GM19351 (cell line): ENCODE data around the gene PTPN4.
"Not testable (repeated sequence)": the region's sequence is repeated elsewhere in the genome, so short reads cannot be mapped to it uniquely, and the experiment has no call there.

ENCODE experiments used
- ATAC-seq: cut with Tn5 transposase; IDR thresholded peaks from one replicate; pipeline ENCODE4 v1.9.1; 2021; ENCODE audit warnings: mild to moderate bottlenecking, moderate library complexity; ENCODE audit not compliant: unreplicated experiment

The PTPN4 gene

GRCh38 chr2:119937680-119938079 lies 178.0 kb downstream of the PTPN4 start:
- no peak for ATAC-seq

DNA sequence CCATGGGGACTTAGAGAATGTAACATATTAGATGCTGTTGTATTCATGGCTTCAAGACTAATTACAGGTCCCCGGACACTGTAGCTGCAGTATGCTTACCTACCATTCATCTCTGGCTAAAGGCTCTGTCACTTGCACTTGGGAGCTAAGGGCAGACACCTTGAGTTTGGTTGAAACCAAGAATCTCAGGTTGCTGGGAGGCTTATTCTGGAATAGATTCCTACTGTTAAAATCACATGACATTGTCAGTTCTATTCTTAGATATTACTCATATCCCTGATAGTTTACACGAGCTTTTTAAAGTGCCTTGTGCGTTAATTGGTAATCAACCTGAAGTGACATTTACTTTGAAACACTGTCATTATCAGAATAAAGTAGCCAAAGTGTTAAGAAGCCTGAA lies 180.2 kb downstream of the PTPN4 start:
- no peak for ATAC-seq

DNA sequence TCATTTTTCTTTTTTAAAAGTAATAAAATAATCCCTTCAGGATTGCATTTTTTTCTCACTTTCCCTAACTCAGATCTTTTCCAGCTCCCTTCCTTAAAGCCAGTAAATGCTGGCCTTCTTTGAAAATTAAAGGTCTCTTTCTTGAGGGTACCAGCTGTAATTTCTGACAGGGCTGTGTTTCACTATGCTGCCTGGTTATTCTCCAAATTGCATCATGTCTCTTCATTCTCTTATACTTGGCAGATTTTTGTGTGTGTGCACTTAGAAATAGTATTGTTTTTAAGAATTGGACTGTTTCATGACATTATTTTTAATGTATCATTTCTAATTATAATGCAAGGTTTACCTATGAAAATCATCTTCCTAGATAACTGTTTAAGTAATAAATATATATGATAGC lies 181.1 kb downstream of the PTPN4 start:
- no peak for ATAC-seq

DNA sequence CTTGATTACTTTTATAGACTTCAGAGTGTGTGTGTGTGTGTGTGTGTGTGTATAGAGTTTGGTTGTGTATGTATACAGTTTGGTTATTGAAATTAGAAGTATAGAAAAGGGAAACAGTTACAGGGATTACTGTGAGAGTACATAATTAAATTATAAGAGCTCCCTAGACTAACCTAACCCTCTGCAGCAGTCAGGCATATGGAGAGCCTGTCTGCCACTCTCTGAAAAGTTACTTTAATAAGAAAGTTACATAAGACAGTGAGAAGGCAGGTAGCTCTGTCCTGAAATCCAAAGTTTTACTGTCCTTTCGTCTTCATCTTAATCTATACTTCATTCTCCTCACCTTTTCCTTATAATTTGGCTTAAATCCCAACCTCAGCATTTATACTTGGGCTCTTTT lies 181.7 kb downstream of the PTPN4 start:
- ATAC-seq, result no peak

DNA sequence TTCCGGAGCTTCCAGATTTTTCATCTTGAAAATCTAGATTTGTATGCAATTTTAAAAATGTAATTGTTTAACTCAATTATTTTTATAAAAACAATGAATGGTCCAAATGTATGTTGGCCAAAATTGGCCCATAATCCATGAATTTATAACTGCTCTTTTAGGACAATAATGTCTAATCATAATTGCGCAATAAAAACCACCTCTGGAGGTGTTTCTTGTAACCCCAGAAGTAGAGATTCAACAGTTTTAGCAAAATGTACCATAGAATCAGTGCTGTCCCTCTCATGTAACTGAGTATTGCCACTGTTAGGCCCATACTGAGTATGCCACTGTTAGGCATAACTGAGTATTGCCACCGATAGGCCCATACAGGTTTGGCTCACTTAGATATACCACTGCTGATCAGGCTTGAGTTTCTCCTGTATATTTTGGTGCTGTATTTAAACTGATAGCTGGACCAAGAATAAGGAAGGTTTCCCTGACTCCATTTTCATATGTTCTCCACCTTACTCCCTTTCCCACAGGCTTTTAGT lies 182.3 kb downstream of the PTPN4 start:
- no peak for ATAC-seq

DNA sequence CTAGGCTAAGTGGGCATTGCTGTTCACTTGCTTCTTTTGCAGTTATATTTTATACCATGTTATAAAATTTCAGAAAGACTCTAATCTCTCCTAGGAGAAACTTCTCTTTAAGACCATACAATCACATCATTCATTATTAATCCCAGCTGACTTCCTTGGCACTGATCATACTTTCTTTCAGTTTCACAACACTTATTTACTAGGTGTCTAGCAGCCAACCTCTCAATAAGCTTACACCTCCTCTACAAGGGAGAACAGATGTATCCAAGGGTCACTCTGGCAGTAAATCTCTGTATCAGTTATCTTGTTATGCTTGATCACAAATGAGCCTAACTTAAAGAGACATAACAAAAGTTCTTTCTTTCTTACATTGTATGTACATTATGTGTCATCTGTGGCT lies 183.3 kb downstream of the PTPN4 start:
- ATAC-seq, result no peak

DNA sequence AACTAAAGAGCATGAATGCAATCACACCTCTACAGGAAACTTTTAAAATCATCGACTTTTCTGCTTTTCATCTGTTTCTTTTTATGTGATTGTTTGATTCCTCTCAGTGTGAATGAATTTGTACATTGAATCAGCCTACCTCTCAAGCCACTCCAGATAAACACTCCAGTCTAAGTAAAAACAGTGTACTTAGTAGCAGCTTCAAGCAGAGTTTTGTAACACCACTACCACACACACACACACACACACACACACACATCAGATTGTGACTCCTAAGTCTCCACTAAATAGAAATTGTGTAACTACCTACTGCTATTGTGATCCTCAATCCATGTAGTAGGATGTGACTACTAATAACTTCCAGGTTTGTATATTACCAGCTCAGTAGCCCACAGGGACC lies 187.8 kb downstream of the PTPN4 start:
- ATAC-seq, result no peak

- no peak for ATAC-seq
Observed at GRCh38 chr2:119950966-119951365, 191.2 kb downstream of the PTPN4 start.

DNA sequence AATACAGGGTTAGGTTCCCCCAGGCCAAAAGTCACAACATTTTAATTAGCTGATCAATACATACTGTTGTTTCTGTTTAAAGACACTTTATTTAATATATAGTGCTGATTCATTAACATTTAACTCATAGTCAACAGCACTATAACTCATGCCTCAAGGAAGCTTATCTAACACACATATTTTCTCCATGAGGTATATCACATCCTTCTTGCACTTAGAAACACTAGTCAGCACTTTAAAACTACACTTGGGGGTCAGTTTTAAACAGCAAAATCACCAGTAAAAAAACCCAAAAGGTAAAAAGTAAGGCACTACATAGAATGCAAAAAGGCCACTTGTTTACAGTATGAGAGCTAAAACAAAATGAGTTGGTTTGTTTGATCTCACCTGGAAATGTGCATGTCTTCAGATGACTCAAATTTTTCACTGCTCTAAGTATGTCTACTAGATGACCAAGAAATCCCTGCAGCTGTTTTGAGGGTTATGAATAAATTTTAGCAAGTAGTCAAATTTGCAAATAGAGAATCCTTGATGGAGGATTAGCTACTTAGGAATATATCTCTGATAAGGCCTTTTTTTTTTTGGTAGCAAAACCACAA lies 199.0 kb downstream of the PTPN4 start:
- ATAC-seq, result no peak

- ATAC-seq, result no peak
Observed at GRCh38 chr2:119960821-119961220, 201.1 kb downstream of the PTPN4 start.

DNA sequence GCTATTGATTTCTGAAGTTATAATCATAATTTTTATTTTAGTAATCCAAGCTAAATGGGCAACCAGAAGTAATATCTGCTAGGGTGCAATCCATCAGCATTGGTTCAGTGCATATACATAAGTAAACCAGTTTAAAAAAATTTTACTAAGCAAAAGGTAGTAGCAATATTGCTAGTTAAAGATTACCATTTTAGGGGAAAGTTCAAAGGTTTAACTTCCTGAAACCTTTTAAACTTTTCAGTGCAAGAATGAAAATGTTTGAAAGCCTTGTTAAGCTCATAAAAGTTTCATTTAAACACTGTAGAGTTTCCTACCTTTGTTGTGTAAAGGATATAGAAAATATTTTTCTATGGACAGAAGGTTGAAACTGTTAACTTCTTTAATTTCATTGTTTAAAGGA lies 222.2 kb downstream of the PTPN4 start:
- no peak for ATAC-seq

GRCh38 chr2:119982506-119982905 lies 222.8 kb downstream of the PTPN4 start:
- no peak for ATAC-seq

DNA sequence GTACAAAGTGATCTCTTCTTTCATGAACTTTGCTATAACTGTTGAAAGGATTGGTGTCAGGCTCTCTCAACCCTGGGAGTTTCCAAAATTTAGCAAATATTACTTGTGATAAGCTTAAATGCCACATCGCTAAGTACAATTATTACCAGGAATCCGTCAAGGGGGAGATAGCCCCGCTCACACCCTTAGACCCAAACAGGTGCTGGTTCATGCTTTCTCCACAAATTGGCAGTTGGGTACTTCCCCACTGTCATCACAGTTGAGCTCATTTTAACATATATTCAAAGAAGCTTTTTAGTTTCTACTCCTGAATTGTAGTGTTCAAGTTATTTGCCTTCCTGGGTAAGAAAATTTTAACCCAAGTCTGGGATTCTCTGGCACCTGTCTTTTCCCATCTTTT lies 223.4 kb downstream of the PTPN4 start:
- ATAC-seq, result no peak

DNA sequence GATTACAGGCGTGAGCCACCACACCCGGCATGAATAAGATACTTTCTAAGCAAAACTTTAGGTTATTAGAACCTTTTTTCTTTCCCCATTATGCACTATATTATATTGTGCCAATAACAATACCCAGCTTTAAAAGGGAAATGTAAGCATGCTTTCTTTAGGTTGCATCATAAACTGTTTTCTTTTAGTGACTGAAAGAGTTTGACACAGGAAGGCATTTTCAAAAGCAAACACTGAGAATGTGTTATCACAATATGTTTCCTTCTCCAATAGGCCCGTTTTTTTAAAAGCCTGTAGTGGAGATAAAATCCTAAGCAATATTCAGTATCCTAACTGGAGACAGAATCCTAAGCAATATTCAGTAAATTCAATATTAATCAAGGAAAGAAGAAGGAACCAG lies 236.4 kb downstream of the PTPN4 start:
- no peak for ATAC-seq

DNA sequence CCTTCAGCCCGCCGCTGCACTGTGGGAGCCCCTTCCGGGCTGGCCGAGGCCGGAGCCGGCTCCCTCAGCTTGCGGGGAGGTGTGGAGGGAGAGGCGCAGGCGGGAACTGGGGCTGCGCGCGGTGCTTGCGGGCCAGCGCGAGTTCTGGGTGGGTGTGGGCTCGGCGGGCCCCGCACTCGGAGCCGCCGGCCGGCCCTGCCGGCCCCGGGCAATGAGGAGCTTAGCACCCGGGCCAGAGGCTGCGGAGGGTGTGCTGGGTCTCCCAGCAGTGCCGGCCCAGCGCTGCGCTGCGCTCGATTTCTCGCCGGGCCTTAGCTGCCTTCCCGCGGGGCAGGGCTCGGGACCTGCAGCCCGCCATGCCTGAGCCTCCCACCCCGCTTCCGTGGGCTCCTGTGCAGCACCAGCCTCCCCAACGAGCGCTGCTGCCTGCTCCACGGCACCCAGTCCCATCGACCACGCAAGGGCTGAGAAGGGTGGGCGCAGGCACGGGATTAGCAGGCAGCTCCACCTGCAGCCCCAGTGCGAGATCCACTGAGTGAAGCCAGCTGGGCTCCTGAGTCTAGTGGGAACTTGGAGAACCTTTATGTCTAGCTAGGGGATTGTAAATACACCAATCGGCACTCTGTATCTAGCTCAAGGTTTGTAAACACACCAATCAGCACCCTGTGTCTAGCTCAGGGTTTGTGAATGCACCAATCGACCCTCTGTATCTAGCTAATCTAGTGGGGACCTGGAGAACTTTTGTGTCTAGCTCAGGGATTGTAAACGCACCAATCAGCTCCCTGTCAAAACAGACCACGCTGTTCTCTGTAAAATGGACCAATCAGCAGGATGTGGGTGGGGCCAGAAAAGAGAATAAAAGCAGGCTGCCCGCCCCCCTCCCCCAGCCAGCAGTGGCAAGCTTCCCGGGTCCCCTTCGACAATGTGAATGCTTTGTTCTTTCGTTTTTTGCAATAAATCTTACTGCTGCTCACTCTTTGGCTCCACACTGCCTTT lies 237.5 kb downstream of the PTPN4 start:
- ATAC-seq, result not testable (repeated sequence)

- ATAC-seq, result no peak
Observed at GRCh38 chr2:120001471-120001870, 241.7 kb downstream of the PTPN4 start.

DNA sequence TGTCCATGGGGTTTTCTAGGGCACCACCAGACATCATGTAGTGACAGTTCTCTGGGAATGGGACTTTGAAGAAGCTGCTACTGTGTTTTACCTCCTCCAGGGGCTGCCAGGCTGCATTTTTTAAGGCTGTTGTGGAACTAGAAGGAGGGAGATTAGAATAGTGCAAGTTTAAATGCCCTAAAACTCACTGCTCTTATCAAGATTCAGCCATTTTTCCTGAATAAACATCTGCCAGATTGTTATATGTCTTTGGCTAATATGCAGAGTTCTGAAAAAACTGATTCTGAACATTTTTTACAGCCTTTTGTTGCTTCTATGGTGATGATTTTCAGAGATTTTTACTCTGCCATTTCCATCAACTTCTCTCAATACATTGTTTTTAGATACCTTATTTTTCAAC lies 244.5 kb downstream of the PTPN4 start:
- ATAC-seq, result no peak

GRCh38 chr2:120005834-120006521 lies 246.3 kb downstream of the PTPN4 start:
- ATAC-seq, result peak; percentile 93

DNA sequence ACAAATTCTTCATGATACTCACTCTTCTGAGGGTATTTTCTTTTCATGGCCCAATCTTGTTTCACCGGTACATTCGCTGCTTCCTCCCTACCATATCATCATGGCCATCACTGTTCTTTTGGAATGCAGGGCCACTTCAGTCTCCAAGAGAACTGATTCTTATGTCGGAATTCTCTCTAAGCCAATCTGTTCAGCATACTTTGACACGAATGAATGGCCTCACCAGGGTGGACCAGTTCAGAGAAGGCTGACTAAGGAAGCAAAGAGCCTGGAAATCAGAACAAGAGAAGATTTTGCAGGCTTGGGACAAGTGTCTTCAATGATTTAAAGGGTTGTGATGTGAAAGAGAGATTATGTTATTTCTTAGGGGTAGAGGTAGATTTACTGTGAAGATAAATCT lies 248.1 kb downstream of the PTPN4 start:
- no peak for ATAC-seq

DNA sequence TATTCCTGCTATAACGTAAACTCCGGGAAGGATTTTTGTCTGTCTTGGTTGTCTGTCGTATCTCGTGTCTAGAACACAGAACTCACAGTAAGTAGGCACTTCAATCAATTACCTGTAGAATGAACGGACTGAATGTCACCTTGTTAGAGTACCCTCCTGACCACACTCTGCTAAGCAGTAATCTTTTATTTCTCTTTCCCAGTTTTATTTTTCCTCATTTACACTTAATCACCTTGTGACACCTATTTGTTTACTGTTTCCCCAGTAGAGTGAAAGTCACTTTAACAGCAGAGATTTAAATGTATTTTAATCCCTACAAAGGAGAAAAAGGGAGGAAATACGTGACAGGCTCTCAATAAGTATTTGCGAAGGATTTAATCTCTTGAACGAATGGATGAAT lies 252.6 kb downstream of the PTPN4 start:
- no peak for ATAC-seq

DNA sequence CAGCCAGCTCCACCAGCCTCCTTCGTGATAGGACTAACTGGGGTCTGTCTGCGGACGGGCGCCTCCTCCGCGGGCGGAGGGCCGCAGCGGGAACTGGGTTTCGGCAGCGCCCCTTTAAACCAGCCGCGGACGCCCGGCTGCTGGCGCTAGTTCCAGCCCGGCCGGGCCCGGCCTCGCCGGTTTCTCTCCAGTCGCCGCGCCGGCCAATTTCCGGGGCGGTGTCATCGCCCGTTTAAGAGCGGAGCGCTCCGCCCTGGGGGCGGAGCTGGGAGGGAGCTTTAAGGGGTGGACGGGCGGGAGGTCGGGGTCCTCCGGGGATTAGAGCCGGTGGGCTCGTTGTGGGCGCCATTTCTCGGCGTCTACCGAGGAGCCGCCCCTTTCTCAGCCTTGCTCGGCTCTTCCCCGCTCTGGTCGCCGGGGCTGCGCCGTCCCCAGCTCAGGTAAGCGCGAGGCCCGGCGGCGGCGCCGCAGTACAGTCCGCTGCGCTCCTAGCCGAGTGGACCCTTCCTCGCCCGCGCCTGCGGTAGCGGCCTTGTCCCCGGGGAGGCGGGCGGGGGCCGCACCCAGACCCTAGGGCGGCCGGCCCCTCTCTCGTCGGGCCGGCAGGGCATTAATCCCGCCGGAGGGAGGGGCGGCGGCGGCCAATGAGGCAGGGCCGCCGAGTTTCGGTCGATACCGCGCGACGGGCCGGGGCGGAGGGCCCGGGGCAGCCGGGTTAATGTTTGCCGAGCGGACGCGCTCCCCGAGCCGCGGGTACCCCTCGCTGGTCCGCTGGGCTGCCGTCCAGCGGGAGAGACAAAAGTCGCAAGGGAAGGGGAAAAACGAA lies 253.3 kb downstream of the PTPN4 start, which contains the start of gene EPB41L5:
Gene EPB41L5 (plus strand): TSS at position 307 of the 826 bp plus-strand sequence. CDS start 6,008 bp downstream, outside the sequence.
- peak; percentile 94 for ATAC-seq
